OCI-LY7 (cell line): ENCODE data around the gene ELMO1. TPM values are rescaled to one million over a fixed set of nuclear protein-coding genes. Genes with fewer than 3 reads are reported as not detected.

Experiments used
- BruUV-seq: library from RNA; stranded (reverse); fragments of 400-500 nt; replicated peaks from 2 replicates; lab custom pipeline; 2021; lab: Mats Ljungman, UMichigan
- CTCF ChIA-PET: fragments of 300-600 bp; sonication (Branson Sonifier 250); formaldehyde crosslinking; loops from one replicate; lab custom pipeline; 2022; ENCODE audit warnings: antibody characterized with exemption; ENCODE audit not compliant: unreplicated experiment; lab: Charles Lee
- POLR2A ChIA-PET: fragments of 300-600 bp; sonication (Branson Sonifier 250); formaldehyde crosslinking; loops from one replicate; lab custom pipeline; 2022; ENCODE audit warnings: antibody characterized with exemption; lab: Charles Lee
- DNase-seq: peaks from one replicate; pipeline ENCODE4 v3.0.0-alpha.2; 2015; ENCODE audit warnings: low spot score
- H2AFZ ChIP-seq: fragments of 200-600 bp; sonication (generic), shearing (Covaris generic); 2 replicates; pipeline ENCODE4 v1.6.1; 2014; ENCODE audit warnings: mild to moderate bottlenecking, antibody characterized with exemption, low read length, moderate library complexity
- H3K27ac ChIP-seq: fragments of 200-600 bp; sonication (generic); 2 replicates; pipeline ENCODE4 v1.5.1; 2014; ENCODE audit warnings: mixed run types, low read depth, mild to moderate bottlenecking, moderate library complexity, low read length, inconsistent platforms; ENCODE audit not compliant: poor library complexity, severe bottlenecking
- H3K36me3 ChIP-seq: fragments of 200-600 bp; sonication (generic); 2 replicates; pipeline ENCODE4 v1.6.1; 2014; ENCODE audit warnings: mild to moderate bottlenecking, antibody characterized with exemption, low read length, moderate library complexity, mixed read lengths; ENCODE audit not compliant: insufficient read depth
- H3K4me1 ChIP-seq: fragments of 200-600 bp; sonication (generic); 2 replicates; pipeline ENCODE4 v1.5.1; 2014; ENCODE audit warnings: mild to moderate bottlenecking, low read length; ENCODE audit not compliant: insufficient read depth, poor library complexity, severe bottlenecking
- H3K4me2 ChIP-seq: fragments of 200-600 bp; sonication (generic); 2 replicates; pipeline ENCODE4 v1.6.1; 2014; ENCODE audit warnings: mild to moderate bottlenecking, low read length
- H3K4me3 ChIP-seq: fragments of 200-600 bp; sonication (generic); 2 replicates; pipeline ENCODE4 v1.5.1; 2014; ENCODE audit warnings: mild to moderate bottlenecking, low read depth, low read length; ENCODE audit not compliant: poor library complexity, severe bottlenecking
- H3K79me2 ChIP-seq: fragments of 200-600 bp; sonication (generic); 2 replicates; pipeline ENCODE4 v1.6.1; 2016; ENCODE audit warnings: low read depth, mild to moderate bottlenecking, low read length, moderate library complexity, mixed read lengths; ENCODE audit not compliant: insufficient read depth
- H3K9me2 ChIP-seq: fragments of 200-600 bp; sonication (generic); 2 replicates; pipeline ENCODE4 v1.6.1; 2016; ENCODE audit warnings: mild to moderate bottlenecking, low read length, mixed read lengths; ENCODE audit not compliant: insufficient read depth
- H3K9me3 ChIP-seq: fragments of 200-600 bp; sonication (generic); 2 replicates; pipeline ENCODE4 v1.6.1; 2014; ENCODE audit warnings: mild to moderate bottlenecking, mixed run types, low read length, mixed read lengths
- H4K20me1 ChIP-seq: fragments of 200-600 bp; sonication (generic); 2 replicates; pipeline ENCODE4 v1.6.1; 2014; ENCODE audit warnings: mild to moderate bottlenecking, antibody characterized with exemption, low read length, moderate library complexity, mixed read lengths; ENCODE audit not compliant: insufficient read depth
- CTCF ChIP-seq: fragments of 200-600 bp; sonication (generic); conservative IDR thresholded peaks from 2 replicates; pipeline ENCODE4 v1.5.1; 2014; ENCODE audit warnings: mild to moderate bottlenecking, antibody characterized with exemption, low read length, moderate library complexity, mixed read lengths
- EZH2phosphoT487 ChIP-seq: fragments of 200-600 bp; sonication (generic); IDR thresholded peaks from 2 replicates; pipeline ENCODE4 v1.6.1; 2018; ENCODE audit warnings: low read depth, borderline replicate concordance, mild to moderate bottlenecking, mixed run types, antibody characterized with exemption, low read length, moderate library complexity, mixed read lengths
- intact Hi-C: fragments of 100-400 bp; cut with micrococcal nuclease; formaldehyde crosslinking; loops from one replicate; pipeline ENCODE4 v1.10.0; 2022; ENCODE audit not compliant: unreplicated experiment
- total RNA-seq, 2 experiments: library from RNA; depleted of rRNA in 1 of 2; stranded (reverse); fragments of >200 nt in 1 of 2; shearing (Covaris generic) in 1 of 2; gene quantifications; 2 replicates each; pipeline ENCODE4 v1.2.3, GENCODE V29; 2014 to 2022

The ELMO1 gene
- total RNA-seq, 2 experiments from 2014 or later, result 101 to 103 TPM

DNA sequence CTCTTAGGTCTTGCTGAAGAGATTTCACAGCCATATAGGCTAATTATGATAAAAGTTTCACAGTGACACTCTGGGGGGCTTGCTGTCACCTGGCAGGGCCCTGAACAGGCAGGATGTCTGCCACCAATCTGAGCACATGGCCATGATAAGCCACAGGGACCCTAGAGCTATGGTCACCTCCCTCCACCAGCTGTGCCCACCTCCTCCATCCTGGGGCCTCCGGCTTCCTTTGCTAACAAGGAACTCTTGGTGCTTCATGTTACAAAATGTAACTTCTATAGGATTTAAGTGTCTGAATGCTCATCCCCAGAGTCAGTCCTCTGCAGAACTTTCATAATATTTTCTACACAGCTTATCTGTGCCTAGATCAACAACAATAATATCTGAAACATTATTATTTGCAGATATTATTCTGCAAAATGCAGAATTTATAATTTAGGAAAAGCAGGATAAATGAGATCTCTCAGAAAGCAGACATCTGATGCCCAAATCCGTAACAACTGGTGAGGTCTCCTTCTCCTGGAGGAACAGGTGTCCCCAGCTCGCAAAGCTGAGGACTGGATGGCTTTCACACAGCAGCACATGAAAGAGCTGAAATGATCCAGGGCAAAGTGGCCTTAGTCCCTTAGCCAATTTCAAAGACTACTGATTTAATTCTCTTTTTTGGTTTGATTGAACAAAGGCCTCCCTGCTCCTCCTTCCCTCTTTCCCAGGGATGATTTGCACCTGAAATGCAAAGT lies 437.3 kb downstream of the ELMO1 start:
- H2AFZ ChIP-seq, result no peak overlapping the region
- no peak overlapping the region for H3K4me2 ChIP-seq
- ChIA-PET CTCF (no interaction called here), POLR2A (interaction anchor here (1.3 to 1.5 kb wide), 2 partner anchors 7 to 10 kb away, joined by 3 to 4 read pairs; no protein-coding TSS in a partner anchor)
- H3K4me3 ChIP-seq, result no peak overlapping the region
- H3K36me3 ChIP-seq, result peaks cover 23% of the 10 kb centered on the region
- DNase-seq, result no peak
- TF ChIP-seq CTCF (no peak), EZH2phosphoT487 (no peak)
- H3K9me3 ChIP-seq, result no peaks in the 10 kb centered on the region
- BruUV-seq, result no TSS peak
- H4K20me1 ChIP-seq, result no peaks in the 10 kb centered on the region; the same call in 1 of the 2 replicates
- H3K4me1 ChIP-seq, result no peaks in the 10 kb centered on the region
- H3K9me2 ChIP-seq, result no peaks in the 10 kb centered on the region
- intact Hi-C loops, result no loop called here
- no peak overlapping the region for H3K27ac ChIP-seq
- H3K79me2 ChIP-seq, result no peaks in the 10 kb centered on the region

DNA sequence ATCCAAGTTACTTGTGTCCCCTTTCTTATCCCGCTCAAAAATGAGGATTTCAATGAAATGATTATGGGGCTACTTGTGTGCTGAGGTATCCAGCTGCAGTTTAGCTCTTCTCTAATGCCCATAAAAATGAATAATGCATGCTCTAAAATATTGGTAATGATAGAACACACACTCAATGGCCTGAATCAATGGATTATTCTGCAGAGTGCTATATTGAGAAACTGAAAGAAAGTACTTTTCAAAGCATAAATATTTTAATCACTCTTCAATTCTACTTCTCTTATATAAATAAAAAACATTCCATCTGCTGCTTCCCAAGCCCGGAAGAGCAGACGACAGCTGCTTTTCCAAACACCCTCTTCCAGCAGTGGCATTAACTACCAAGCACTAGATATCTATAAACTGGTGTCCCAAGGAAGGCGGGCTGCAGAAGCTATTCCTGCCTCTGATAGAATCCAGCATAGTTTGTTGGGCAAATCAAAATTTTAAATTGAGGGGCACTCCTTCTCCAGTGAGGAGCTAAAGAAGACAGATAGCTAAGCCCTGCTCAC lies 439.5 kb downstream of the ELMO1 start:
- Histone ChIP-seq H3K9me2 (no peaks in the 10 kb centered on the region), H3K4me1 (no peaks in the 10 kb centered on the region), H3K36me3 (peaks cover 31% of the 10 kb centered on the region), H3K4me3 (no peak overlapping the region), H3K79me2 (no peaks in the 10 kb centered on the region), H4K20me1 (no peaks in the 10 kb centered on the region; the same call in 1 of the 2 replicates), H3K27ac (no peak overlapping the region), H3K9me3 (no peaks in the 10 kb centered on the region), H3K4me2 (no peak overlapping the region), H2AFZ (no peak overlapping the region)
- DNase-seq, result no peak
- CTCF ChIA-PET, result no interaction called here
- intact Hi-C loops, result no loop called here
- no peak for TF ChIP-seq EZH2phosphoT487
- no peak for TF ChIP-seq CTCF
- POLR2A ChIA-PET, result interaction anchor here (0.6 to 2.2 kb wide), 3 partner anchors 14 to 745 kb away, joined by 3 to 6 read pairs (median 4); no protein-coding TSS in a partner anchor
- TSS peak; percentile 6 for BruUV-seq

GRCh38 chr7:37007691-37008090 lies 441.0 kb downstream of the ELMO1 start:
- no peaks in the 10 kb centered on the region for H3K9me2 ChIP-seq
- ChIA-PET CTCF (no interaction called here), POLR2A (interaction anchor here (1.0 to 2.2 kb wide), 2 partner anchors 15 kb away, joined by 4 to 6 read pairs; no protein-coding TSS in a partner anchor)
- intact Hi-C loops, result no loop called here
- H3K4me2 ChIP-seq, result no peak overlapping the region
- H3K4me1 ChIP-seq, result no peaks in the 10 kb centered on the region
- no peak overlapping the region for H2AFZ ChIP-seq
- peaks cover 34% of the 10 kb centered on the region for H3K36me3 ChIP-seq
- no TSS peak for BruUV-seq
- TF ChIP-seq EZH2phosphoT487 (no peak), CTCF (no peak)
- H3K4me3 ChIP-seq, result no peak overlapping the region
- H3K9me3 ChIP-seq, result no peaks in the 10 kb centered on the region
- no peaks in the 10 kb centered on the region for H4K20me1 ChIP-seq
- H3K79me2 ChIP-seq, result no peaks in the 10 kb centered on the region
- DNase-seq, result no peak
- no peak overlapping the region for H3K27ac ChIP-seq
